ENCODE measurements around the gene DHRS1. TPM values are rescaled to one million over a fixed set of nuclear protein-coding genes. Genes with fewer than 3 reads are reported as not detected.

Gene DHRS1
- total RNA-seq (2011; cell fraction: chromatin; rRNA removed; ENCODE audit: low replicate concordance) = 37.2 and 51.5 TPM in 2 replicates
- total RNA-seq (2011; cell fraction: nucleolus; rRNA removed) = 36.6 and 41.2 TPM in 2 replicates
- 36.5 and 42.4 TPM in 2 replicates for total RNA-seq (2011; cell fraction: nucleoplasm; rRNA removed)
- total RNA-seq (2014; rRNA removed) = 7.3 and 9.3 TPM in 2 replicates
- total RNA-seq (2014; rRNA removed; fragmentation: Illumina TruSeq; extraction: Trizol) = 5.7 and 8.2 TPM in 2 replicates
- 9.5 and 9.7 TPM in 2 replicates for total RNA-seq (2015; rRNA removed; fragmentation: Illumina TruSeq; extraction: Trizol)
- 17.8 and 21.1 TPM in 2 replicates for total RNA-seq (2021)
- polyA plus RNA-seq (2011; rRNA removed) = 12.7 and 19.8 TPM in 2 replicates
- polyA plus RNA-seq (2011; cell fraction: cytosol; rRNA removed) = 41.2 and 42.4 TPM in 2 replicates
- 124 and 145 TPM in 2 replicates for polyA plus RNA-seq (2011; cell fraction: nucleus; rRNA removed)
- 19.5 and 28.4 TPM in 2 replicates for polyA plus RNA-seq (2012)
- 16.8 and 19.3 TPM in 2 replicates for polyA plus RNA-seq (2014; fragmentation: Illumina TruSeq; extraction: Trizol)
- 10 to 100 TPM; 32.2 to 33.6 TPM for polyA plus RNA-seq (2014; fragmentation: Nextera tagmentation; extraction: Ambion mirVana)
- polyA plus RNA-seq (2014; rRNA removed) = 13.3 and 14.6 TPM in 2 replicates
- 20.2 and 23.5 TPM in 2 replicates for polyA minus RNA-seq (2011; rRNA and poly(A)+ RNA removed)
- polyA minus RNA-seq (2011; cell fraction: cytosol; rRNA and poly(A)+ RNA removed) = 10.8 and 14.4 TPM in 2 replicates
- polyA minus RNA-seq (2011; cell fraction: nucleus; rRNA and poly(A)+ RNA removed) = 14.4 and 17.9 TPM in 2 replicates
- Bru-seq, nascent RNA = percentile 69 among the genes with signal in this experiment
- BruChase-seq, experiment 1, labeled RNA remaining after a 2-hour chase = percentile 70 among the genes with signal in this experiment
- BruChase-seq, experiment 2, labeled RNA remaining after a 6-hour chase = percentile 74 among the genes with signal in this experiment
- long read RNA-seq, experiment 1, transcript DHRS1-201 (9 exons, 1,480 nt) = minor isoform, 24 of 70 reads
- long read RNA-seq, experiment 1, transcript DHRS1-205 (1 exons, 528 nt) = major isoform, 39 of 70 reads
- long read RNA-seq, experiment 1, partial matches to known transcripts = 0 of 70 reads
- long read RNA-seq, experiment 1, other reads (novel, unspliced or antisense) = 6 of 70 reads
- long read RNA-seq, experiment 2, transcript DHRS1-201 (9 exons, 1,480 nt) = major isoform, 12 of 14 reads
- long read RNA-seq, experiment 2, partial matches to known transcripts = 0 of 14 reads
- long read RNA-seq, experiment 2, other reads (novel, unspliced or antisense) = 1 of 14 reads
- long read RNA-seq, experiment 3, transcript DHRS1-201 (9 exons, 1,480 nt) = major isoform, 9 of 12 reads
- long read RNA-seq, experiment 3, partial matches to known transcripts = 0 of 12 reads
- long read RNA-seq, experiment 3, other reads (novel, unspliced or antisense) = 3 of 12 reads

GRCh38 chr14:24299255-24300191 is at the start of gene DHRS1, which contains the start of gene NOP9:
Gene DHRS1 (minus strand): TSS chr14:24299780. CDS start chr14:24299106, 674 bp downstream.
Gene NOP9 (plus strand): TSS chr14:24299850. CDS start chr14:24299955, 105 bp downstream.
- peaks cover 28% of the 10 kb centered on the region for H3K79me2 ChIP-seq (ENCODE audit: control insufficient read depth, insufficient read depth, low read length)
- TSS peak; percentile 59 for BruUV-seq (replicated peaks)
- TF ChIP-seq NRF1 (conservative IDR thresholded peaks at IDR 0.05 in 1 of 2, IDR thresholded peaks at IDR 0.05 in 1 of 2) (peak; percentile 63 to 70), RFX5 (IDR thresholded peaks at IDR 0.05; ENCODE audit: low read depth, low read length) (peak; percentile 41; the same call in 1 of the 2 replicates), EP400 (IDR thresholded peaks at IDR 0.05) (peak; percentile 75), CBX3 (IDR thresholded peaks at IDR 0.05; ENCODE audit: borderline replicate concordance in 1 of 2, low read length in 2 of 2) (no peak), SAP30 (IDR thresholded peaks at IDR 0.05; ENCODE audit: borderline replicate concordance, insufficient read depth, low read depth, low read length, poor library complexity, severe bottlenecking) (peak; percentile 39), KLF10 (CRISPR knock-in tag; IDR thresholded peaks at IDR 0.05) (no peak), E2F8 (IDR thresholded peaks at IDR 0.05; ENCODE audit: low read depth, partially characterized antibody) (peak; percentile 80), MAX (CRISPR knock-in tag; IDR thresholded peaks at IDR 0.05) (peak; percentile 75), ELF1 (tag; IDR thresholded peaks at IDR 0.05) (peak; percentile 59), POLR2G (IDR thresholded peaks at IDR 0.05; ENCODE audit: low read depth, low read length) (peak; percentile 85)

More at GRCh38 chr14:24299255-24300191, at the start of gene DHRS1, which contains the start of gene NOP9:
- Histone ChIP-seq H3K9me1 (ENCODE audit: control insufficient read depth, insufficient read depth, low read length) (peaks cover 3% of the 10 kb centered on the region), H3K9ac (ENCODE audit: insufficient read depth in 1 of 2, low read depth in 2 of 2, low read length in 2 of 2) (peak within 1 kb of the TSS; percentile 76 to 96), H2AFZ (ENCODE audit: low read depth, low read length) (peak within 1 kb of the TSS; percentile 97), H3K4me2 (ENCODE audit: insufficient read depth, low read length) (peak within 1 kb of the TSS; percentile 91), H3K4me1 (replicated peaks in 1 of 2; ENCODE audit: control insufficient read depth in 2 of 2, insufficient read depth in 2 of 2, low read length in 2 of 2) (peaks cover 12 to 14% of the 10 kb centered on the region in 2 experiments; a peak in 4 of 5 replicates), H3K27me3 (ENCODE audit: control insufficient read depth in 2 of 2, insufficient read depth in 2 of 2, low read length in 2 of 2) (no peaks in the 10 kb centered on the region), H3K36me3 (ENCODE audit: control insufficient read depth, insufficient read depth, low read length) (peaks cover 48% of the 10 kb centered on the region), H3K4me3 (peak within 1 kb of the TSS; percentile 71), H3K27ac (ENCODE audit: extremely low read depth, low read depth, low read length) (peak within 1 kb of the TSS; percentile 75), H4K20me1 (replicated peaks; ENCODE audit: control insufficient read depth, insufficient read depth, low read length) (no peaks in the 10 kb centered on the region), H3K9me3 (replicated peaks; ENCODE audit: control insufficient read depth, insufficient read depth, low read depth, low read length) (no peaks in the 10 kb centered on the region)
- intact Hi-C loops (cut with micrococcal nuclease) (no loop called here), in situ Hi-C loops (cut with MboI) (loop anchor here (5.0 to 10.0 kb wide), 2 partner anchors 57 to 285 kb away; partner anchors contain the start of gene TINF2)
- ChIA-PET POLR2A (interaction anchor here (0.5 to 2.3 kb wide), 12 partner anchors 8 to 185 kb away, joined by 3 to 10 read pairs (median 3); partner anchors contain the start of genes CIDEB, DCAF11, IPO4 and NRL), CTCF (ENCODE audit: low intra/inter-chr PET ratio) (no interaction called here)
- ATAC-seq = peak; percentile 86
- DNase-seq (ENCODE audit: extremely low read depth in 1 of 4, low spot score in 3 of 4) = peak; percentile 89 to 92 (median 91)
- 0% methylated on average over 52 of the region's 75 CpGs for WGBS (ENCODE audit: insufficient coverage, low coverage, missing lambda C conversion rate)
- FAIRE-seq = peak; percentile 92

All from K562 (cell line).